Vagina (tissue), 2 donors: ENCODE data around the gene EVPL.

Experiments used
- POLR2A ChIP-seq, 2 donors: fragments of 450-650 bp; IDR thresholded peaks; one replicate each; pipeline ENCODE4 v1.6.1; 2017; ENCODE audit warnings: antibody characterized with exemption in 2 of 2, mild to moderate bottlenecking in 2 of 2, moderate library complexity in 2 of 2
- POLR2AphosphoS5 ChIP-seq, 2 donors: sonication (generic); formaldehyde crosslinking; IDR thresholded peaks; one replicate each; pipeline ENCODE4 v1.9.0; 2017; ENCODE audit warnings: antibody characterized with exemption in 2 of 2, mild to moderate bottlenecking in 2 of 2, low read depth in 1 of 2; ENCODE audit not compliant: insufficient read depth in 1 of 2
- TF ChIP-seq, protein P1 (sequence below), 3 experiments: fragments of 450-650 bp in 2 of 3; fragments of 200-600 bp in 1 of 3; sonication (generic) in 1 of 3; IDR thresholded peaks; one replicate each; pipeline ENCODE4 v1.5.1; 2017 to 2019; ENCODE audit warnings: antibody characterized with exemption in 3 of 3, mild to moderate bottlenecking in 2 of 3, moderate library complexity in 2 of 3

DNA sequence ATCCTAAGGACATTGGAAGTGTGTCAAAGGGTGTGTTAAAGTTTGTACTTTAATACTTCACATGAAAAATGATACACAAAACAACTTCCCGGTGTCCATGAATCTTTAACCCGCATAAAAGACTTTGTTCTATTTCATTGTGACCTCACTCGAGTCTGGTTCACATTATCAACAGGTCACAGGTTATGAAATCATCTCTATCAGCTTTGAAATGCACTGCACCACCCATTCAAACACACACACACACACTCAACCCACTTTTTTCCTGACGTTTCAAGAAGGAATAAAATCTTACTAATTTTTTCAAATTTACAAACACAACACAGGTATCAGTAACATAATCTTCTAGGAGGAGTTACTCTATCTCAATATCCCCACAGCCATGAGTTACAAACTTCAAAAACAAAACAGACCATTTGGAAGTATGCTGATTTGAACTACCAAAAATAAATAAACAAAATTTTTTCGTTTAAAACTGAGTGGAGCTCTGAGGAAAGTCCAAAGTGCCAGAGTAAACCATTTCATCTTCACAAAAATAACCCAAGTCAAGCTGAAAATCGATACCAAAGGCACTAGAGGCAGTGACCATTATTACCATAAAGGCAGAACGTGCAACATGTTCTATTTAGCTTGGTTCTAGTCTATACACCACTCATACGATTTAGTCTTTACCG is 50.8 kb downstream of the EVPL start:
- TF ChIP-seq, protein P1, sequence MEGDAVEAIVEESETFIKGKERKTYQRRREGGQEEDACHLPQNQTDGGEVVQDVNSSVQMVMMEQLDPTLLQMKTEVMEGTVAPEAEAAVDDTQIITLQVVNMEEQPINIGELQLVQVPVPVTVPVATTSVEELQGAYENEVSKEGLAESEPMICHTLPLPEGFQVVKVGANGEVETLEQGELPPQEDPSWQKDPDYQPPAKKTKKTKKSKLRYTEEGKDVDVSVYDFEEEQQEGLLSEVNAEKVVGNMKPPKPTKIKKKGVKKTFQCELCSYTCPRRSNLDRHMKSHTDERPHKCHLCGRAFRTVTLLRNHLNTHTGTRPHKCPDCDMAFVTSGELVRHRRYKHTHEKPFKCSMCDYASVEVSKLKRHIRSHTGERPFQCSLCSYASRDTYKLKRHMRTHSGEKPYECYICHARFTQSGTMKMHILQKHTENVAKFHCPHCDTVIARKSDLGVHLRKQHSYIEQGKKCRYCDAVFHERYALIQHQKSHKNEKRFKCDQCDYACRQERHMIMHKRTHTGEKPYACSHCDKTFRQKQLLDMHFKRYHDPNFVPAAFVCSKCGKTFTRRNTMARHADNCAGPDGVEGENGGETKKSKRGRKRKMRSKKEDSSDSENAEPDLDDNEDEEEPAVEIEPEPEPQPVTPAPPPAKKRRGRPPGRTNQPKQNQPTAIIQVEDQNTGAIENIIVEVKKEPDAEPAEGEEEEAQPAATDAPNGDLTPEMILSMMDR (IDR thresholded peaks at IDR 0.05): no peak
- TF ChIP-seq POLR2A (IDR thresholded peaks at IDR 0.05) (no peak), POLR2AphosphoS5 (IDR thresholded peaks at IDR 0.05; ENCODE audit: insufficient read depth in 1 of 2, low read depth in 1 of 2) (no peak)
